HL-60 (cell line): ENCODE measurements around the gene OTOS.

Source experiments
- DNase-seq, 2 experiments: peaks; one replicate each; pipeline ENCODE4 v3.0.0-alpha.2; 2010 to 2020; ENCODE audit warnings: low read depth in 1 of 2, low spot score in 1 of 2
- H3K27ac ChIP-seq: fragments of 250-450 bp; sonication (Bioruptor Pico); replicated peaks from 2 replicates; pipeline ENCODE4 v1.5.1; 2020; ENCODE audit warnings: mild to moderate bottlenecking, moderate library complexity
- H3K27me3 ChIP-seq: fragments of 250-450 bp; sonication (Bioruptor Pico); 2 replicates; pipeline ENCODE4 v1.5.1; 2021; ENCODE audit warnings: mild to moderate bottlenecking, moderate library complexity; ENCODE audit not compliant: insufficient read depth, poor library complexity, severe bottlenecking
- H3K4me3 ChIP-seq: replicated peaks from 2 replicates; pipeline ENCODE4 v1.5.1; 2011; ENCODE audit warnings: mild to moderate bottlenecking, control low read depth, low read length; ENCODE audit not compliant: insufficient read depth
- CTCF ChIP-seq: IDR thresholded peaks from one replicate; pipeline ENCODE4 v1.5.1; 2011; ENCODE audit warnings: low read length, control low read depth, inconsistent platforms; ENCODE audit not compliant: insufficient read depth
- GABPA ChIP-seq: IDR thresholded peaks from 2 replicates; pipeline ENCODE4 v1.6.1; 2012; ENCODE audit warnings: low read depth
- POLR2AphosphoS5 ChIP-seq: IDR thresholded peaks from 2 replicates; pipeline ENCODE4 v1.6.1; 2012; ENCODE audit warnings: low read depth
- SPI1 ChIP-seq: IDR thresholded peaks from 2 replicates; pipeline ENCODE4 v1.6.1; 2012; ENCODE audit warnings: low read depth, mild to moderate bottlenecking, borderline replicate concordance
- long read RNA-seq: library from polyadenylated mRNA; unstranded; transcript quantifications from one replicate; pipeline ENCODE4 v2.0.0, GENCODE V29; 2020
- TF ChIP-seq, protein P1 (sequence below): IDR thresholded peaks from 2 replicates; pipeline ENCODE4 v1.6.1; 2012; ENCODE audit warnings: low read depth; ENCODE audit not compliant: insufficient replicate concordance

Gene OTOS
- long read RNA-seq, result 0 reads

DNA sequence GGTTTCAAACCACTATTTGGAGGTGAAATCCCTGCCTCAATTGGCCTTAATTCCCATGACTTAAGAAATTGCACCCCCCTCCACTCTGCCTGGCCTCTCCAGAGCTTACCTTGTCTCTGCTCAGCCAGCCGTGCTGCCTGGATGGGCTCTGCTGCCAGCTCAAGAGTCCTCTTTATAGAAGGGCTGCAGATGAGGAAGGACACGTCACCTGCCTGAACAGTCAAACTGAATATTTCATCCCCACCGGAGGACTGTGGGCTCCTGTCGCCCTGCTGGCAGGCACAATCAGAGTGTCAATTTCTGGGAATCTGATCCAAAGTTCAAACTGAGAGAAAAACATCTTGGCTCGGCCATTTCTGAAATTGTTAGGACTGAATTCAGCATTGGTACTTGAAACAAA is at the start of gene OTOS:
Gene OTOS, minus strand, starts transcription at position 148 of the 400 bp plus-strand sequence. CDS start 332 bp downstream, outside the sequence.
- no peaks in the 10 kb centered on the region for H3K27me3 ChIP-seq

GRCh38 chr2:240189686-240190085 is 49.2 kb upstream of the OTOS start:
- no peak for DNase-seq
- Histone ChIP-seq H3K4me3 (no peak overlapping the region), H3K27ac (no peak overlapping the region), H3K27me3 (no peaks in the 10 kb centered on the region)
- TF ChIP-seq GABPA, result no peak
- no peak for TF ChIP-seq SPI1
- TF ChIP-seq POLR2AphosphoS5, result no peak
- no peak for TF ChIP-seq CTCF
- TF ChIP-seq, protein P1, sequence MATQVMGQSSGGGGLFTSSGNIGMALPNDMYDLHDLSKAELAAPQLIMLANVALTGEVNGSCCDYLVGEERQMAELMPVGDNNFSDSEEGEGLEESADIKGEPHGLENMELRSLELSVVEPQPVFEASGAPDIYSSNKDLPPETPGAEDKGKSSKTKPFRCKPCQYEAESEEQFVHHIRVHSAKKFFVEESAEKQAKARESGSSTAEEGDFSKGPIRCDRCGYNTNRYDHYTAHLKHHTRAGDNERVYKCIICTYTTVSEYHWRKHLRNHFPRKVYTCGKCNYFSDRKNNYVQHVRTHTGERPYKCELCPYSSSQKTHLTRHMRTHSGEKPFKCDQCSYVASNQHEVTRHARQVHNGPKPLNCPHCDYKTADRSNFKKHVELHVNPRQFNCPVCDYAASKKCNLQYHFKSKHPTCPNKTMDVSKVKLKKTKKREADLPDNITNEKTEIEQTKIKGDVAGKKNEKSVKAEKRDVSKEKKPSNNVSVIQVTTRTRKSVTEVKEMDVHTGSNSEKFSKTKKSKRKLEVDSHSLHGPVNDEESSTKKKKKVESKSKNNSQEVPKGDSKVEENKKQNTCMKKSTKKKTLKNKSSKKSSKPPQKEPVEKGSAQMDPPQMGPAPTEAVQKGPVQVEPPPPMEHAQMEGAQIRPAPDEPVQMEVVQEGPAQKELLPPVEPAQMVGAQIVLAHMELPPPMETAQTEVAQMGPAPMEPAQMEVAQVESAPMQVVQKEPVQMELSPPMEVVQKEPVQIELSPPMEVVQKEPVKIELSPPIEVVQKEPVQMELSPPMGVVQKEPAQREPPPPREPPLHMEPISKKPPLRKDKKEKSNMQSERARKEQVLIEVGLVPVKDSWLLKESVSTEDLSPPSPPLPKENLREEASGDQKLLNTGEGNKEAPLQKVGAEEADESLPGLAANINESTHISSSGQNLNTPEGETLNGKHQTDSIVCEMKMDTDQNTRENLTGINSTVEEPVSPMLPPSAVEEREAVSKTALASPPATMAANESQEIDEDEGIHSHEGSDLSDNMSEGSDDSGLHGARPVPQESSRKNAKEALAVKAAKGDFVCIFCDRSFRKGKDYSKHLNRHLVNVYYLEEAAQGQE, result no peak

More for the DNA sequence above, at the start of gene OTOS:
- Histone ChIP-seq H3K4me3 (no peak within 1 kb of the TSS), H3K27ac (no peak within 1 kb of the TSS)
- TF ChIP-seq SPI1 (no peak), GABPA (no peak), POLR2AphosphoS5 (no peak), CTCF (no peak)
- TF ChIP-seq, protein P1, result no peak
- DNase-seq, result no peak

- H3K27me3 ChIP-seq, result no peaks in the 10 kb centered on the region
- H3K4me3 ChIP-seq, result no peak overlapping the region
- no peak overlapping the region for H3K27ac ChIP-seq
- TF ChIP-seq, protein P1, result no peak
- no peak for DNase-seq
Measured at GRCh38 chr2:240187989-240188590, 47.6 kb upstream of the OTOS start.
